Kidney (tissue), 22 donors: ENCODE data around the gene IMP4. TPM values are rescaled to one million over a fixed set of nuclear protein-coding genes. Genes with fewer than 3 reads are reported as not detected.

Experiments
- DNase-seq, 5 donors: peaks; one replicate each; pipeline ENCODE4 v3.0.0-alpha.2; 2013 to 2020
- FAIRE-seq: peaks from 2 replicates; lab custom pipeline; 2012; peaks lifted over from hg19 to GRCh38; lab: Jason Lieb, UNC
- H3K27ac ChIP-seq, 2 donors: one replicate each; pipeline ENCODE4 v1.7.0; 2013; ENCODE audit warnings: low read depth in 2 of 2, low read length in 2 of 2, inconsistent platforms in 1 of 2
- H3K27me3 ChIP-seq: one replicate; pipeline ENCODE4 v1.7.1; 2013; ENCODE audit warnings: low read length, inconsistent platforms; ENCODE audit not compliant: control insufficient read depth, insufficient read depth
- H3K36me3 ChIP-seq, 3 donors: one replicate each; pipeline versions ENCODE4 v1.7.0 to v1.7.1; 2013; ENCODE audit warnings: low read length in 3 of 3, control low read depth in 1 of 3, inconsistent platforms in 1 of 3; ENCODE audit not compliant: insufficient read depth in 3 of 3, control insufficient read depth in 2 of 3
- H3K4me1 ChIP-seq, 3 donors: one replicate each; pipeline versions ENCODE4 v1.7.0 to v1.7.1; 2013; ENCODE audit warnings: low read length in 3 of 3, inconsistent platforms in 1 of 3, low read depth in 1 of 3; ENCODE audit not compliant: control insufficient read depth in 2 of 3, insufficient read depth in 2 of 3
- H3K4me3 ChIP-seq, 3 donors: one replicate each; pipeline versions ENCODE4 v1.7.0 to v1.8.1; 2013; ENCODE audit warnings: low read length in 3 of 3, control low read depth in 1 of 3, inconsistent platforms in 1 of 3
- H3K9ac ChIP-seq, 3 donors: one replicate each; pipeline versions ENCODE4 v1.7.0 to v1.7.1; 2013; ENCODE audit warnings: low read length in 3 of 3, control low read depth in 1 of 3, inconsistent platforms in 1 of 3
- H3K9me3 ChIP-seq, 3 donors: one replicate each; pipeline versions ENCODE4 v1.7.0 to v1.7.1; 2013; ENCODE audit warnings: low read length in 3 of 3, control low read depth in 1 of 3, inconsistent platforms in 1 of 3; ENCODE audit not compliant: control insufficient read depth in 2 of 3, insufficient read depth in 1 of 3
- CTCF ChIP-seq: IDR thresholded peaks from 3 replicates; pipeline ENCODE4 v1.5.1; 2012; ENCODE audit warnings: mild to moderate bottlenecking, moderate library complexity, borderline replicate concordance; ENCODE audit not compliant: insufficient read depth; ENCODE audit errors: extremely low read depth
- intact Hi-C: fragments of 100-400 bp; cut with DNase I; formaldehyde crosslinking; loops from one replicate; pipeline ENCODE4 v1.11.1; 2022
- long read RNA-seq, 10 donors: library from polyadenylated mRNA in 1 of 10; unstranded in 1 of 10; transcript quantifications; one replicate each; pipeline ENCODE4 v2.0.0 and lab custom pipeline, GENCODE V29; 2021 to 2026
- polyA plus RNA-seq: library from polyadenylated mRNA; stranded (reverse); fragments of 350-450 nt; fragmentation: Illumina TruSeq; extraction: RNeasy Lipid Tissue Mini Kit (QIAGEN cat#74804); gene quantifications from one replicate; pipeline ENCODE4 v1.2.3, GENCODE V29; 2014; ENCODE audit warnings: low read depth, low replicate concordance; ENCODE audit not compliant: insufficient read depth
- total RNA-seq: library from RNA; stranded (reverse); fragmentation: NEBNext Ultra II Directional; extraction: Animal tissue kit (Norgen Biotek cat#: 25700); gene quantifications from one replicate; pipeline ENCODE4 v1.2.1, GENCODE V29; 2021
- donor health status: control.
- donor health status: control.
- donor health status: control.
- donor health status: control.
- donor health status: control.
- donor health status: DM: yes; HTN: yes; CAD: no.
- donor health status: Normal renal cell carcinoma (clear cell type).

IMP4 gene
- total RNA-seq = 60.1 TPM
- 59.7 TPM for polyA plus RNA-seq
- long read RNA-seq, donor 1, partial matches to known transcripts = 0 of 10 reads
- long read RNA-seq, donor 1, other reads (novel, unspliced or antisense) = 0 of 10 reads
- long read RNA-seq, donor 2, transcript IMP4-201 (9 exons, 1,740 nt) = major isoform, 11 of 15 reads
- long read RNA-seq, donor 2, partial matches to known transcripts = 0 of 15 reads
- long read RNA-seq, donor 2, other reads (novel, unspliced or antisense) = 0 of 15 reads
- long read RNA-seq, donor 3, transcript IMP4-201 (9 exons, 1,740 nt) = major isoform, 8 of 14 reads
- long read RNA-seq, donor 3, partial matches to known transcripts = 0 of 14 reads
- long read RNA-seq, donor 3, other reads (novel, unspliced or antisense) = 0 of 14 reads
- long read RNA-seq, donor 4, transcript IMP4-201 (9 exons, 1,740 nt) = major isoform, 12 of 20 reads
- long read RNA-seq, donor 4, partial matches to known transcripts = 0 of 20 reads
- long read RNA-seq, donor 4, other reads (novel, unspliced or antisense) = 0 of 20 reads
- long read RNA-seq, donor 5, partial matches to known transcripts = 0 of 2 reads
- long read RNA-seq, donor 5, other reads (novel, unspliced or antisense) = 0 of 2 reads
- long read RNA-seq, donor 6, transcript IMP4-201 (9 exons, 1,740 nt) = major isoform, 6 of 8 reads
- long read RNA-seq, donor 6, partial matches to known transcripts = 0 of 8 reads
- long read RNA-seq, donor 6, other reads (novel, unspliced or antisense) = 0 of 8 reads
- long read RNA-seq, donor 7, transcript IMP4-201 (9 exons, 1,740 nt) = major isoform, 34 of 71 reads
- long read RNA-seq, donor 7, transcript IMP4-208 (8 exons, 2,379 nt) = minor isoform, 7 of 71 reads
- long read RNA-seq, donor 7, transcript IMP4-202 (9 exons, 822 nt) = minor isoform, 13 of 71 reads
- long read RNA-seq, donor 7, partial matches to known transcripts = 5 of 71 reads
- long read RNA-seq, donor 7, other reads (novel, unspliced or antisense) = 8 of 71 reads
- long read RNA-seq, donor 8, transcript IMP4-201 (9 exons, 1,740 nt) = major isoform, 10 of 14 reads
- long read RNA-seq, donor 8, partial matches to known transcripts = 0 of 14 reads
- long read RNA-seq, donor 8, other reads (novel, unspliced or antisense) = 0 of 14 reads
- long read RNA-seq, donor 9, transcript IMP4-201 (9 exons, 1,740 nt) = major isoform, 6 of 10 reads
- long read RNA-seq, donor 9, partial matches to known transcripts = 0 of 10 reads
- long read RNA-seq, donor 9, other reads (novel, unspliced or antisense) = 0 of 10 reads
- long read RNA-seq, donor 10, transcript IMP4-201 (9 exons, 1,740 nt) = major isoform, 8 of 10 reads
- long read RNA-seq, donor 10, partial matches to known transcripts = 0 of 10 reads
- long read RNA-seq, donor 10, other reads (novel, unspliced or antisense) = 0 of 10 reads

GRCh38 chr2:130342533-130343275 lies at the start of gene IMP4:
Gene IMP4, plus strand, starts transcription at chr2:130342897. Its CDS starts 36 bp downstream, at chr2:130342933.
- peak; percentile 18 for TF ChIP-seq CTCF
- FAIRE-seq (peak; percentile 82), DNase-seq (peak; percentile 98 to 100 (median 99))
- Histone ChIP-seq H3K4me3 (peak within 1 kb of the TSS; percentile 91 to 96 (median 94)), H3K36me3 (peaks cover 2 to 39% (median 31%) of the 10 kb centered on the region in 3 donors), H3K27me3 (no peaks in the 10 kb centered on the region), H3K9ac (peak within 1 kb of the TSS; percentile 69 to 91 (median 75)), H3K27ac (peak within 1 kb of the TSS; percentile 85 to 96), H3K9me3 (no peaks in the 10 kb centered on the region), H3K4me1 (peaks cover 0 to 7% (median 4%) of the 10 kb centered on the region in 3 donors)
- intact Hi-C loops = no loop called here

GRCh38 chr2:130300258-130300969 lies 42.3 kb upstream of the IMP4 start:
- no peak overlapping the region for H3K9ac ChIP-seq
- H3K4me3 ChIP-seq = no peak overlapping the region
- TF ChIP-seq CTCF = no peak
- H3K27me3 ChIP-seq = peaks cover 3% of the 10 kb centered on the region
- H3K27ac ChIP-seq = no peak overlapping the region
- no peaks in the 10 kb centered on the region for H3K9me3 ChIP-seq
- no peaks in the 10 kb centered on the region for H3K4me1 ChIP-seq
- FAIRE-seq (no peak), DNase-seq (no peak)
- H3K36me3 ChIP-seq = no peaks in the 10 kb centered on the region
- intact Hi-C loops = no loop called here

GRCh38 chr2:130300970-130301348 lies 41.7 kb upstream of the IMP4 start:
- Histone ChIP-seq H3K27ac (no peak overlapping the region), H3K36me3 (no peaks in the 10 kb centered on the region), H3K9ac (no peak overlapping the region), H3K27me3 (peaks cover 2% of the 10 kb centered on the region), H3K4me1 (no peaks in the 10 kb centered on the region), H3K9me3 (no peaks in the 10 kb centered on the region), H3K4me3 (no peak overlapping the region)
- no peak for TF ChIP-seq CTCF
- intact Hi-C loops = no loop called here
- DNase-seq = no peak
- FAIRE-seq = no peak
